Measurements from ENCODE around the gene GMCL1.
"Not testable (repeated sequence)": the region's sequence is repeated elsewhere in the genome, so short reads cannot be mapped to it uniquely, and the experiment has no call there.

GMCL1 gene

DNA sequence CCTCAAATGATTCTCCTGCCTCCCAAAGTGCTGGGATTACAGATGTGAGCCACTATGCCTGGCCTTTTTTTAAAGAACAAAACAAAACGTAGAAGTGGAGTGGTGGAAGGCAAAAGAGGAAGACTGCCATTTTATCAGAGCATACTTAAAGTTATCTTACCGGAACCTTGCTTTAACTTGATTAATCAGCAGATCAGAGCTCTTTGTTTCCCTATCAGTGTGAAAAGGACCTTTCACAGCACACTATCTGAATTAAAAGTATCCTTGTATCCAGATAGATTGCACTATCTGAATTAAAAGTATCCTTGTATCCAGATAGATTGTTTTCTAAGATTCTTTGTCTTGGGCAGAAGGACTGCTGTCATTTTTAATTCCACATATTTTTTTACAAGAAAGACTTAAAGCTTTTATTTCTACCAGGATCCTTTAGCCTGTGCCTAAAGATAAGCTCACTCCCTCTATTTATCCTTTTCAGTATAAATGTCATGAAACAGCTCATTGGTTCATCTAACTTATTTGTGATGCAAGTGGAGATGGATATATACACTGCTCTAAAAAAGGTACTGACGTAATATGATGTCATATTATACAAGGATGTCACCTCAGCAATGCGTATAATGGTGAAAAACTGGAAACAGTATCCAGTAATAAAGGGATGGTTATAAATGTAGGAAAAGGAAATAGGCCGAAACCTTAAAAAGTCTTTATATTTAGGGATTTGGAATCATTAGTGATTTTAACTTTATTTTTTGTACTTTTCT, 17.8 kb downstream of the GMCL1 start:
- no peak for DNase-seq

DNA sequence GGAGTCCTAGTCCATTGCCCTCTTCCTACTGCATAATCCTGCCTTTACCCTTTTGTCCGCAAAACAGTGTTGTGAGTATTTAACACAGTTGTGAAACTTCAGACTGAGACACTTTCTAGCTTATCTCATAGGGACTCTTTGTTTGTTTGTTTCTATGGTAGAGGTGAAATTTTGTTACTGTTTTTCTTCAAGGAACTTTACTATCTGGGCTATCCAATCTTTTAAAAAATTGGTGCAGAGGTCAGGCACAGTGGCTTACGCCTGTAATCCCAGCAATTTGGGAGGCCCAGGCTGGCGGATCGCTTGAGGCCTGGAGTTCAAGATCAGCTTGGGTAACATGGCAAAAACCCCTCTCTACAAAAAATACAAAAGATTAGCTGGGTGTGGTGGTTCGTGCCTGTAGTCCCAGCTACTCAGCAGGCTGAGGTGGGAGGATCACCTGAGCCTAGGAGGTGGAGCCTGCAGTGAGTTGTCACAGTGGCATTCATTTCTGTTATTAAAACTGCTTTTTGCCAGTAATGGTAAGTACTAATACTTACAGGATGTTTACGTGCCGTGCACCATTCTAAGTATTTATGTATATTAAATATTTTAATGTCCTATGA, 18.8 kb downstream of the GMCL1 start:
- no peak for DNase-seq

DNA sequence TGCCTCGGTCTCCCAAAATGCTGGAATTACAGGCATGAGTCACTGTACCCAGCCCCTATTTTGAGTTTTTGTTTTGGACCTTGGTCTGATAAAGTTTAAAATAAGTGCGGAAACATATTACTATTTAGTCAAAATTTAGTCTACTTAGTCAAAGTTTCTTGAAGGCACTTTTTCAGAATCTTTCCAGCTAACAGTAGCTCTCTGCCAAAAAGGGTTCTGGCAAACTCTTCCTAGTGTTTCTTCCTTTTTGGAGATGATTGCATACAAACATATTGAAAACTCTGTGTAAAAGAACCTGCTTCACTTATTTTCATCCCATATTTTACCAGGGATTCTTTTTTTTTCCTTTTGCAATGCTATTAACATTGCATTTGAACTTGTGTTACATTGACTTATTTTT, 28.8 kb downstream of the GMCL1 start:
- no peak for DNase-seq

DNA sequence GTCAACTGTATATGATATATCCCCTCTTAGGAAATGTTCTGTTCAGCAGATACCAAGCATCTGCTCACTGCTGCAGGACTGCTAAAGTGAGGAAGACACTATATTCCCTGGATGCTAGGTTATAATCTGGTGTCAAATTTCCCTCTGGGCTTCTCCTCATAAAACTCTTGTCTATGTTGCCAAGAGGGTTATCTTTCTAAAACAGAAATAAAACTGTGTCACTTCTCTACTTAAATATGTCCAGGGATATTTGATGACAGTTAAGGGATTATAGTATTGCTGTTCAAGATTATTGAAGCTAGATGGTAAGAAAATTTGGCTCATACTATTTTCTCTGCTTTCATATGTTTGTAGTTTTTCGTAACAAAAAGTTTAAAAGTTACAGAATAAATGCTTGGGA, 33.8 kb downstream of the GMCL1 start:
- DNase-seq = no peak

DNA sequence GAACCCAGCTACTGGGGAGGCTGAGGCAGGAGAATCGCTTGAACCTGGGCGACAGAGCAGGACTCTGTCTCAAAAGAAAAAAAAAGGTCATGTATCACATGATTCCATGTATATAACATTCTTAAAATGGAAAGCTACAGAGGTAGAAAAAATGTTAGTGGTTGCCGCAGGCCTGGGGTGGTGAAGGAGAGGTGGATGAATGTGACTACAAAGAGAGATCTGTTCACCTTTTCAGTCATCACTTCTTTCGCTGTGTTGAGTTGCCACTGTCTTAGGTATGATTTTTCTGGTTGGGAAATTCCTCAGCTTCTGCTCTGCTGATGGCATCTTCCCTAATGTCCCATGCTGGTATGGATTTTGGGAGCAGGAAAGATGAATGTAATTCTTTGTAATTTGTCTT, 59.0 kb downstream of the GMCL1 start:
- no peak for DNase-seq

DNA sequence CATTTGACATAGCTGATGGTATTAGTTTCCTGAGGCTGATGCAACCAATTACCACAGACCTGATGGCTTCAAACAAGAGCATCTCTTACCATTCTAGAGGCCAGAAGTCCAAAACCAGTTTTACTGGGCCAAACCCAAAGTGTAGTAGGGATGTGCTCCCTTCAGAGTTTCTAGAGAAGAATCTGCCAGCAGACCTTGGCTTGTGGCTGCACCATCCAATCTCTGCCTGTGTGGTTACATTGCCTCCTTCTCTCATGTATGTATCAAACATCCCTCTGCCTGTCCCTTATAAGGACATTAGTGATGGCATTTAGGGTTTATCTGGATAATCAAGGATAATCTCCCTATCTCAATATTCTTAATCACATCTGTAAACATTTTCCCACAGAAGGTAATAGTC, 59.8 kb downstream of the GMCL1 start:
- no peak for DNase-seq

DNA sequence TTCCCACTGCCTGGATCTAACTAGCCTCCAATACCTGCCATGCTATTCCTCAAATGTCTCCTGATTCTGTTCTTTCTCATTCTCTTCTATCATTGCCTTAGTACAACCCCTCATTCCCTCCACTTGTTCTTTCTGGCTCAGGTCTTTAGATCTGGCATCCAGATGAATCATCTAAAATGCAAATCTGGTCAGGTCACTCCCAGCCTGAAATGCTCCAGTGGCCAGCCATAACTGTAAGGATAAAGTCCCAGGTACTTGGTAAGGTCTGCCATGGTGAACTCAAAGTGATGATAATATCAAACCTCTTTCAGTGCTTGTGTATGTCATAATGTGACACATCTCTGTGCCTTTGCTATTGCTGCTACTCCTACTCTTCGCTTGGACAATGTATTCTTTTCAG, 61.4 kb downstream of the GMCL1 start:
- no peak for DNase-seq

DNA sequence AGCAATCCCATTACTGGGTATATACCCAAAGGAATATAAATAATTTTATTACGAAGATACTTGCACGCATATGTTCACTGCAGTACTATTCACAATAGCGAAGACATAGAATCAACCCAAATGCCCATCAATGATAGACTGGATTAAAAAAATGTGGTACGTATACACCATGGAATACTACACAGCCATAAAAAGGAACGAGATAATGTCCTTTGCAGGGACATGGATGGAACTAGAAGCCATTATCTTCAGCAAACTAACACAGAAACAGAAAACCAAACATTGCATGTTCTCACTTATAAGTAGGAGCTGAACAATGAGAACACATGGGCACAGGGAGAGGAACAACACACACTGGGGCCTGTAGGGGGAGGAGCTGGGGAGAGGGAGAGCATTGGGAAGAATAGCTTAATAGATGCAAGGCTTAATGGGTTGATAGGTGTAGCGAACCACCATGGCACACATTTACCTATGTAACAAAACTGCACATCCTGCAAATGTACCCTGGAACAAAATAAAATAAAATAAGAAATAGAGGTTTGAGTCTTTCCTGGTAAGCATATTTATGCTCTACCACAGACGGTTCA, 63.5 kb downstream of the GMCL1 start:
- not testable (repeated sequence) for DNase-seq

DNA sequence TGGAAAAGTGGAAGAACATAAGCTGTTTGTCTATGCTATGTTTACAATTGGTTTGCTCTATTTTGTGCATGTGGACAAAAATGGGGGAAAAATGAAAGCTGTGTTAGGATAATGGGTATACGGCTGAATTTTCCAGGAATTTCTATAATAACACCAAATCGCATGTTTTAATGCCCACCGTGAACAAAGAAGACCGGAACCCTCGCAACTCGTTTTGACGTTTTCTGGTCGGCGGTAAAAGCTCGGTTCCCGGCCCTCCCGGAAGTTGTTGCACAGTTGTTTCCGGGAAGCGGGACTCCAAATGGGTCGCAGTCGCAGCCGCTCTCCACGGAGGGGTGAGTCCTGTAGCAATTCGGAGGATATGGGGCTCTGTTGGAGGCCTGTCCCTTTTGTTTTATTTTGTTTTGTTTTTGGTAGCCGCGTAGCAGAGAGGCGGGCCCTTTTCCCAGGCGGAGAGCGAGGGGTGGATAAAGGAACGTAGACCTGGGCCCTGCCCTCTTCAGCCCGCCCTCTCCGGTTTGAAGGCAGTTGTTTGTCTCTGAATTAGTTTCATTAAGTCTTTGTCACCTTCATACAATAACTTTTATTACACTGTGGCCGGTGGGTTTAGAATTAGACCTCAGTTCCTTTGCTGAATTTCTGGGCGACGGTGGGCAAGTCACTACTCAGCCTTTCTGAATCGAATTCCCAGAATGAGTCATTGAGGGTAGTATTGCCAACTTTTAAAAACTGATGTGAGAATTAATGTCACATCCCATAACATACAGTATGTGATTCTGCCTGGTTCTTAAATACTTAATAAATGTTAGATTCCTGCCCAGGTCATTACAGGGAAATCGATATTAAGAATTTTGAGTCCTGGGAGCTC, 64.5 kb downstream of the GMCL1 start, which contains the start of gene SNRNP27:
TSS of gene SNRNP27 (plus strand) at position 273 of the 868 bp plus-strand sequence. CDS start at position 302, 29 bp downstream.
- DNase-seq = peak in 57 of 58 donors; percentile 16 to 90 (median 67)

DNA sequence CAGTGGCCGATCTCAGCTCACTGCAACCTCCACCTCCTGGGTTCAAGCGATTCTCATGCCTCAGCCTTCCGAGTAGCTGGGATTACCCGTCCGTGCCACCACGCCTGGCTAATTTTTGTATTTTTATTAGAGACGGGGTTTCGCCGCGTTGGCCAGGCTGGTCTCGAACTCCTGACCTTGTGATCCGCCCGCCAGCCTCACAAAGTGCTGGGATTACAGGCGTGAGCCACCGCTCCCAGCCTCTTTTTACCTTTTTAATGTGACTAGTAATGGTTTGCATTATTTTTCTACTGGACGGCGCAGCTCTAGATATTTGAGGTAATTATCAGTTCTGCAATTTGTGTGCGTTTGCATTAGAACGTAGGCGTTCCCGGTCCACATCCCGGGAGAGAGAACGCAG, 65.3 kb downstream of the GMCL1 start:
- DNase-seq = not testable (repeated sequence)

DNA sequence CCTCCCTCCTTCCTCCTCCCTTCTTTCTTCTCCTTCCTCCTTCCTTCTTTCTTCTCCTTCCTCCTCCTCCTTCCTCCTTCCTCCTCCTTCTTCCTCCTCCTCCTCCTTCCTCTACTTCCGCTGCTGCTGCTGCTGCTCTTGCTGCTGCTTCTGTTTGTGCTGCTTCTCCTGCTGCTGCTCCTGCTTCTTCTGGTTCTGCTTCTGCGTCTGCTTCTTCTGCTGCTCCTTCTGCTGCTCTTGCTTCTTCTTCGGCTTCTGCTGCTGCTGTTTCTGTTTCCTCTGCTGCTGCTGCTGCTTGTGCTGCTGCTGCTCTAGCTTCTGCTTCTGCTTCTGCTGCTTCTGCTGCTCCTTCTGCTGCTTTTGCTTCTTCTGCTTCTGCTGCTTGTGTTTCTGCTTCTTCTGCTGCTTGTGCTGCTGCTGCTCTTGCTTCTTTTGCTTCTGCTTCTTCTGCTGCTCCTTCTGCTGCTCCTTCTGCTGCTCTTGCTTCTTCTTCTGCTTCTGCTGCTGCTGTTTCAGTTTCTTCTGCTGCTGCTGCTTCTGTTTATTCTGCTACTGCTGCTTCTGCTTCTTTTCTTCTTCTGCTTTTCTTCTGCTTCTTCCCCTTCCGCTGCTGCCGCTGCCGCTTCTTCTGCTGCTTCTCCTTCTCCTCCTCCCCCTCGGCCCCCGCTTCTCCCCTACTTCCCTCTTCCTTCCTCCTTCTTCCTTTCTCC, 72.9 kb downstream of the GMCL1 start:
- peak in 17 of 58 donors; percentile 2 to 67 (median 12) for DNase-seq

DNA sequence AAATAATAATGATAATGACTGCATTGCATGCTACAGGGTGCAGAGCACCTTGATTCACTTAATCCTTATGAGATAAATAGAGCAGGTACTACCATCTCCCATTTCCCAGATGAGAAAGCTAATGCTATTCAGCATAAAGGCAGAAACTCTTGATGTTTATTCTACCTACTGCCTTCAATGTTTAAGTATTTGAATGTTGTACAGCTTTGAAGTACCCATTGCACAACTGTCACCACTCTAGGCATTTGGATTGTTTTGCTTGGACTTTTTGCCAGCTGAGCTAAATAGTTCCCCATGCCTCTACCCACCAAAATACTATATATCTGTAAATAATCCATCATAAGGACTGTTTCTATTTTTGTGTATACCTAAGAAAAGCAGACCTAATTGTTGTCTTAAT, 77.8 kb downstream of the GMCL1 start:
- no peak for DNase-seq

DNA sequence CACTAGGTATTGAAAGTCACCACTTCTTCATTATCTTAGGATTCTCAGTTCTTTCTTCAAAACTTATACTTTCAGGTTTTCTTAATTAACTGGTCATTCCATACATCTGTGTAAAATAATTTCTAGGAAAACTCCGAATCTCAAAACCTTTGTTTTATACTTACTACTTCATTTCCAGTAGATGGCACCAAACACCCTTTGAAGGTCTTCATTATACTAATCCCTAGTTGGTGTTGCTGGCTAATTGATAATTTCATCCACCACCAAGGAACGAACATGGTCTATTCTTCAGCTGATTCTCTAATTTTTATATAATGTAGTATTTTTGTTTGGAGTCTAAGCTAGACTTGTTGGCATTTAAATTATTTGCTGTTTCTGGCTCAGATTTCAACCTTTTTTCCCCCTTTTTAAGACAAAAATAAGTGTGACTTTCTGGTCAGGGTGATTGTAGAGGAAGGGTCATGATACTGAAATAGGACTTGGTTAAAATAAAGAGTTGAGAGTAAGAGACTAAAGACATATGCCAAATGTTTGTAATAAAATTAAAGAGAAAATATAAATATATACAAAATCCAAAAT, 82.6 kb downstream of the GMCL1 start:
- peak in 3 of 58 donors; percentile 5 to 67 (median 34) for DNase-seq

DNA sequence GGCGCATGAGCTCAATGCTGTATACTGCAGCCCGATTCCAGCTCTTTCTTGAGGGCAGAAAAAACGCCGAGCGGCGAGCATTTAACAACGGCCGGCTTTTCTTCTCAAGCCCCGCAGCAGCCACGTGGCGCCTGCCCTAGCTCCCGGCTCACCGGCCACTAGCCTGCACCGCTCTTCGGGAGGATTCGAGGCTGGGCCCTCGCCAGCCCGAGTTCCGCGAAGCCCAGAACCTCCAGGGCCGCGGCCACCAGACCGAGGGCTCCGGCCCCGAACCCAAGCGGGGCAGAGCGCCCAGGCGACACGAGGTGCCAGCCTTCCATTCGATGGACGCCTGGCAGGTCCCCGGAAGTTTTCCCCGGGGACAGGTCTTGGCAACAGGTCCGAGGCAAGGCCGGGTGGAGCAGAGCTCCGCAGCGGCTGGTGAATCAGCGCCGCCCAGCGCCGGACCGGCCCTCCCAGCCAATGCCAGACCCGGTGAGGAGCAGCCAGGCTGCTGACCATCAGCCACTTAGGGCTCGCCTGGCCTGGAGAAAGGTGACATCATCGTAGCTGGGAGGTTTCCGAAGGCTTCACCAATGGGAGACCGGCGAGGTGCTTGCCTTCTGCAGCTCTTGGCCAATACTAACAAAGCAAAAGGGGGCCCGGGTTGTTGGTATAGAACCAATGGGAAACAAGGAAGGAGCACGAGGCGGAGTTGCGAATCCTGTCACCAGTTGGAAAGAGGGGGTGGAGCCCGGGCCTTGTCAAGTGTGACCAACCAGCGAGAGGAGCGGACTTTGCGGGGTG, 84.9 kb downstream of the GMCL1 start:
- DNase-seq = peak; percentile 91 to 100 (median 100)

DNA sequence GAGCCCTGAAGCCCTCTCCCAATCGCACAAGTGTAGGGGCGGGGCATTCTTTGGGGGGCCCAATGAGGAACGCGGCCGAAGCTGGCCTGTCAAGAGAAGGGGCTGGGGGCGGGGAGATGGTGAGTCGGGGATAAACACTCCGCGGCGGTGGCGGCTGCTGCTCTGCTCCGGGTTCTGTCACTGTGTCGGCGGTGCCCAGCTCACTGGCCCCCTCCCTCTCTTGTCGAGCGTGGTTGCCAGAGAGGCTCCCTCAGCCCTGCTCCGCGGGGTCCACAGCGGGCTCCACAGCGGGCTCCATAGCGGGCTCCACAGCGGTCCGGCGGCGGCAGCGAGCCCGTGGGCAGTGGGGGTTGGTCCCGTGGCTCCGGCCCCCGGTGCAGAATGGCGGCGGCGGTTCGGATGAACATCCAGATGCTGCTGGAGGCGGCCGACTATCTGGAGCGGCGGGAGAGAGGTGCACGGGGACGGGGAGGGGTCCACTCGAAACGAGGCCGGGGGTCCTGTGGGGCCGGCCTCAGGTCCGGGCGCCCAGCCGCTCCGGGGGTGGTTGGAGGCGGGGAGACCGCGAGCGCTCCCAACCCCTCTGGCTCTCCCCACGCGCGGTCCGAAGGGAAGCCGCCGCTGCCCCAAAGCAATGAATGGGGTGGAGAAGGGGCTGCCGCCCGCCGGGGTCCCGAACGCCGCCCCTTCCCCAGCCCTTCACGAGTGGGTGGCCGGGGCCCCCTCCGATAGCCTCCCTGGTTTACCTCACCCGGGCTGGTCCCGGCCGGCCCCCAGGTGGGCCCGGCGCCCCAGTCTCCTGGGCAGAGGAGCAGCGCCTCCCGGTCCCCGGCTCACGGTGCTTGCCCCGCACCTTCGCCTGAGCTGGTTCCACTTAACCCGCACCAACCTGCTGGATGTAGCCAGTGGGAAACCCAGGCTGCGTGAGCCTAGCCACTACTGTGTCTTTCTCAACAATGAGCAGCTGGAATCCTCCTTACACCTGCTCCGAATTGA, 85.8 kb downstream of the GMCL1 start, which contains the start of gene MXD1:
TSS of gene MXD1 (plus strand) at position 160 of the 996 bp plus-strand sequence. CDS start at position 382, 222 bp downstream.
- peak in 13 of 58 donors; percentile 6 to 100 (median 47) for DNase-seq

DNA sequence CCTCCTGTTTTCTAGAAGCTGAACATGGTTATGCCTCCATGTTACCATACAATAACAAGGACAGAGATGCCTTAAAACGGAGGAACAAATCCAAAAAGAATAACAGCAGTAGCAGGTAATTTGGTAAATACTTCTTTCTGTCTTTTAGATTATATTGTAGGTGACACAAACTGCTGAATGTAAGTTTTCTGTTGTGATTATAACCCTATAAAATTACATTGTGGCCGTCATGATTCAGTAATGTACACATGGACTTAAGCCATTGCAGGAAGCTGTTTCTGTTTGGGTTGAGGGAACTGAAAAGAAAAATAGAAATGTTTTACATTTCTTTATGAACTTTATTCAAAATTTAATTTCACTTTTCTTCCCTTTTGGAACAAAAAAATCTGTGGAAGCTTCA, 86.6 kb downstream of the GMCL1 start:
- no peak for DNase-seq

DNA sequence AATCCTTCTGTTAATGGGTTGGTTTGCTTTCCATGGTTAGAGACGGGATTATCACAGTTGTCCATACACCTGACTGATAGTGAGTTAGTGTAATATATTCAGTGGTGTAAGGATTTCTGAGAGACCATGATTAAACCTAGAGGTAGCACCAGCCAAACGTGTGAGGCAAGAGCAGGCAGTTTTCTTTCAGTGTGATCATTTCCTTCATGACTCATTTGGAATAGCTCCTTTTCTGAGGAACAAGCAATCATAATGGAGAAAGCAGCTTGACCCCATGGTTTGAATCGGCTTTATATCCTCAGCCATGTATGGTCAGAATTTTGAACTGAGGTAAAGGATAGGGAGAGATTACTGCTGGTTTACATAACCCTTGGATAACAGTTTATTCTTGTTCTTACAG, 88.4 kb downstream of the GMCL1 start:
- DNase-seq = no peak

DNA sequence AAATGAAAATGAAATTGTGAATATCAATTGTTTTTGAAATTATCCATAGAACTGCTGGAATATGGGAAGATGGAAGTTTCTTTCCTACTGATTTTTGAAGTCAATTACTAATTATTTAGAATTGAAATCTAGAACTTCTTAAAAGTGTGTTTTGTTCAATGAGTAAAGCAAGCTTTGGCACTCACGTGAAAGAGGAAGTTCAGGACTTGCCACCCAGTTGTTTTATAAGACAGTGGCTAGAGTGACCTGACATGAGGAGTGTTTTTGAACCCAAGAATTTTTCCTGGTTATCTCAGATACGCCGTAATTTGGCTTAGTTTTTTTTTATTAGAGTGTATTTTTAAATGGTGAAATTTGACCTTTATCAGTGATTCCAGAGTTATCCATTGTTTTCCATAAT, 88.9 kb downstream of the GMCL1 start:
- DNase-seq = no peak
